Neural progenitor cell (in vitro differentiated cells): Measurements from ENCODE around the gene RYR1. TPM values are rescaled to one million over a fixed set of nuclear protein-coding genes. Genes with fewer than 3 reads are reported as not detected.
A peak's percentile ranks its signal among the peaks of the same experiment; 100 is the strongest.
"Not testable (repeated sequence)": the region's sequence is repeated elsewhere in the genome, so short reads cannot be mapped to it uniquely, and the experiment has no call there.

Experiments
- DNase-seq: peaks from one replicate; pipeline ENCODE4 v3.0.0-alpha.2; 2016; ENCODE audit warnings: low spot score
- H2AFZ ChIP-seq: fragments of 200-600 bp; sonication (generic); replicated peaks from 2 replicates; pipeline ENCODE4 v1.6.1; 2016; ENCODE audit warnings: antibody characterized with exemption
- H3F3A ChIP-seq: fragments of 200-600 bp; sonication (generic); 2 replicates; pipeline ENCODE4 v1.6.1; 2016; ENCODE audit warnings: antibody characterized with exemption, low read depth
- H3K27ac ChIP-seq: fragments of 200-600 bp; sonication (generic); 2 replicates; pipeline ENCODE4 v1.5.1; 2016; ENCODE audit warnings: mild to moderate bottlenecking
- H3K27me3 ChIP-seq: fragments of 200-600 bp; sonication (generic); 2 replicates; pipeline ENCODE4 v1.6.1; 2016; ENCODE audit warnings: mild to moderate bottlenecking, moderate library complexity
- H3K36me3 ChIP-seq: fragments of 200-600 bp; sonication (generic); 2 replicates; pipeline ENCODE4 v1.5.1; 2016
- H3K4me1 ChIP-seq: fragments of 200-600 bp; sonication (generic); 2 replicates; pipeline ENCODE4 v1.6.1; 2016; ENCODE audit warnings: mixed run types
- H3K4me2 ChIP-seq: fragments of 200-600 bp; sonication (generic); 2 replicates; pipeline ENCODE4 v1.6.1; 2016
- H3K4me3 ChIP-seq: fragments of 200-600 bp; sonication (generic); 2 replicates; pipeline ENCODE4 v1.5.1; 2016
- H3K79me2 ChIP-seq: fragments of 200-600 bp; sonication (generic); 2 replicates; pipeline ENCODE4 v1.6.1; 2016; ENCODE audit warnings: low read depth
- H3K9ac ChIP-seq: fragments of 200-600 bp; sonication (generic); 2 replicates; pipeline ENCODE4 v1.6.1; 2016
- H3K9me3 ChIP-seq: fragments of 200-600 bp; sonication (generic); 2 replicates; pipeline ENCODE4 v1.5.1; 2016; ENCODE audit warnings: low read depth
- H4K20me1 ChIP-seq: fragments of 200-600 bp; sonication (generic); 2 replicates; pipeline ENCODE4 v1.6.1; 2016; ENCODE audit warnings: low read depth
- H3K27ac Mint-ChIP-seq: 3 replicates; pipeline ENCODE4 v1.8.0; 2021; ENCODE audit warnings: mixed read lengths
- H3K27me3 Mint-ChIP-seq: 2 replicates; pipeline ENCODE4 v1.8.0; 2022; ENCODE audit warnings: low read depth, mild to moderate bottlenecking, inconsistent platforms, moderate library complexity, mixed read lengths; ENCODE audit not compliant: insufficient read depth
- H3K36me3 Mint-ChIP-seq: 3 replicates; pipeline ENCODE4 v1.8.0; 2021; ENCODE audit warnings: mixed read lengths
- H3K4me1 Mint-ChIP-seq: 3 replicates; pipeline ENCODE4 v1.8.0; 2021; ENCODE audit warnings: mixed read lengths
- H3K4me3 Mint-ChIP-seq: 3 replicates; pipeline ENCODE4 v1.8.0; 2021; ENCODE audit warnings: mild to moderate bottlenecking, moderate library complexity, mixed read lengths
- H3K9me3 Mint-ChIP-seq: 3 replicates; pipeline ENCODE4 v1.8.0; 2020; ENCODE audit warnings: mixed read lengths
- EZH2 ChIP-seq: fragments of 200-600 bp; sonication (generic); IDR thresholded peaks from 2 replicates; pipeline ENCODE4 v1.6.1; 2017; ENCODE audit warnings: antibody characterized with exemption, mild to moderate bottlenecking, moderate library complexity
- EZH2phosphoT487 ChIP-seq: fragments of 200-600 bp; sonication (generic); IDR thresholded peaks from 2 replicates; pipeline ENCODE4 v1.6.1; 2017; ENCODE audit warnings: antibody characterized with exemption
- total RNA-seq: library from RNA; depleted of rRNA; stranded (reverse); fragments of >200 nt; gene quantifications from 2 replicates; pipeline ENCODE4 v1.2.3, GENCODE V29; 2015; ENCODE audit warnings: low replicate concordance
- TF ChIP-seq, protein P1 (sequence below): fragments of 200-600 bp; sonication (generic); IDR thresholded peaks from 2 replicates; pipeline ENCODE4 v1.5.1; 2017; ENCODE audit warnings: antibody characterized with exemption, mild to moderate bottlenecking

The RYR1 gene
- total RNA-seq, 1 donor from 2014 or later: 0.60 TPM

DNA sequence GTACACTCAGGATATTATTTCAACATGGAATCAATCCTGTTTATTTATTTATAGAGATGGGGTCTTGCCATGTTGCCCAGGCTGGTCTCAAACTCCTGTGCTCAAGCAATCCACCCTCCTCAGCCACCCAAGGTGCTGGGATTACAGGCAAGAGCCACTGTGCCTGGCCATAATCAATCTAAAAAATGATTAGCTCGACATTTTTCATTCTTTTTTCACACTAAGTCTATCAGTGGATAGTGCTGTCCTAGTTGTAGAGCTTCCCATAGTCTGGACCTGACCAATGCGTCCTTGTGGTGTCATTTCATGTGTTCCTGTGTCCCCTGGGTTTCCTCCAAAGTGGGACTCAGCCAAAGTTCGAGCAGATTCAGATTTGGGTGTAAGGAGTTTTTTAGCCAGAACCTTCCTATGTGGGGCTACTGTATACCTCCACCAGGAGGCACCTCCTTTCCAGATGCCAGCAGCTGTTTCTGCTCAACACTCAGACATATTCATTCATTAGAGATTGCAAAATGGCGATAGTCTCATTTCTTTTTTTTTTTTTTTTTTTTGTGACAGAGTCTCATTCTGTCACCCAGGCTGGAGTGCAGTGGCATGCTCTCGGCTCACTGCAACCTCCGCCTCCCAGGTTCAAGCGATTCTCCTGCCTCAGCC lies 123.2 kb downstream of the RYR1 start:
- H3K27me3 Mint-ChIP-seq: peaks cover 6% of the 10 kb centered on the region
- H3F3A ChIP-seq: no peaks in the 10 kb centered on the region
- no peak for DNase-seq
- no peaks in the 10 kb centered on the region for H4K20me1 ChIP-seq
- no peak overlapping the region for H3K4me2 ChIP-seq
- no peak overlapping the region for H3K9ac ChIP-seq
- no peak overlapping the region for H3K27ac Mint-ChIP-seq
- H2AFZ ChIP-seq: no peak overlapping the region
- no peak overlapping the region for H3K4me3 ChIP-seq
- no peak overlapping the region for H3K4me3 Mint-ChIP-seq
- H3K36me3 Mint-ChIP-seq: no peaks in the 10 kb centered on the region
- no peaks in the 10 kb centered on the region for H3K79me2 ChIP-seq
- H3K9me3 ChIP-seq: no peaks in the 10 kb centered on the region
- H3K4me1 Mint-ChIP-seq: peaks cover 3% of the 10 kb centered on the region
- no peak for TF ChIP-seq EZH2phosphoT487
- TF ChIP-seq, protein P1, sequence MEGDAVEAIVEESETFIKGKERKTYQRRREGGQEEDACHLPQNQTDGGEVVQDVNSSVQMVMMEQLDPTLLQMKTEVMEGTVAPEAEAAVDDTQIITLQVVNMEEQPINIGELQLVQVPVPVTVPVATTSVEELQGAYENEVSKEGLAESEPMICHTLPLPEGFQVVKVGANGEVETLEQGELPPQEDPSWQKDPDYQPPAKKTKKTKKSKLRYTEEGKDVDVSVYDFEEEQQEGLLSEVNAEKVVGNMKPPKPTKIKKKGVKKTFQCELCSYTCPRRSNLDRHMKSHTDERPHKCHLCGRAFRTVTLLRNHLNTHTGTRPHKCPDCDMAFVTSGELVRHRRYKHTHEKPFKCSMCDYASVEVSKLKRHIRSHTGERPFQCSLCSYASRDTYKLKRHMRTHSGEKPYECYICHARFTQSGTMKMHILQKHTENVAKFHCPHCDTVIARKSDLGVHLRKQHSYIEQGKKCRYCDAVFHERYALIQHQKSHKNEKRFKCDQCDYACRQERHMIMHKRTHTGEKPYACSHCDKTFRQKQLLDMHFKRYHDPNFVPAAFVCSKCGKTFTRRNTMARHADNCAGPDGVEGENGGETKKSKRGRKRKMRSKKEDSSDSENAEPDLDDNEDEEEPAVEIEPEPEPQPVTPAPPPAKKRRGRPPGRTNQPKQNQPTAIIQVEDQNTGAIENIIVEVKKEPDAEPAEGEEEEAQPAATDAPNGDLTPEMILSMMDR: peak; percentile 7
- H3K4me1 ChIP-seq: no peaks in the 10 kb centered on the region
- no peaks in the 10 kb centered on the region for H3K27me3 ChIP-seq
- no peaks in the 10 kb centered on the region for H3K9me3 Mint-ChIP-seq
- H3K36me3 ChIP-seq: no peaks in the 10 kb centered on the region
- H3K27ac ChIP-seq: no peak overlapping the region

GRCh38 chr19:38557205-38557799 lies 123.8 kb downstream of the RYR1 start:
- DNase-seq: no peak
- H2AFZ ChIP-seq: no peak overlapping the region
- peaks cover 9% of the 10 kb centered on the region for H3K27me3 Mint-ChIP-seq

GRCh38 chr19:38558933-38559332 lies 125.4 kb downstream of the RYR1 start:
- not testable (repeated sequence) for H3K4me3 Mint-ChIP-seq, H3K27me3 ChIP-seq, H3F3A ChIP-seq, H3K4me3 ChIP-seq, H3K4me1 Mint-ChIP-seq, H3K36me3 Mint-ChIP-seq, H3K4me2 ChIP-seq, H2AFZ ChIP-seq, H3K9me3 ChIP-seq, H3K79me2 ChIP-seq, H3K27ac Mint-ChIP-seq, H3K9me3 Mint-ChIP-seq, H3K27ac ChIP-seq, H4K20me1 ChIP-seq, H3K9ac ChIP-seq, DNase-seq, H3K36me3 ChIP-seq, H3K4me1 ChIP-seq
- peaks cover 11% of the 10 kb centered on the region for H3K27me3 Mint-ChIP-seq

More at GRCh38 chr19:38557205-38557799, 123.8 kb downstream of the RYR1 start:
- no peak for TF ChIP-seq EZH2phosphoT487
- TF ChIP-seq, protein P1: no peak
- no peak for TF ChIP-seq EZH2
- Histone ChIP-seq H3K36me3 (no peaks in the 10 kb centered on the region), H3K79me2 (no peaks in the 10 kb centered on the region), H3F3A (no peaks in the 10 kb centered on the region), H3K4me3 (no peak overlapping the region), H3K27ac (no peak overlapping the region), H4K20me1 (no peaks in the 10 kb centered on the region), H3K9me3 (no peaks in the 10 kb centered on the region), H3K27me3 (no peaks in the 10 kb centered on the region), H3K4me2 (no peak overlapping the region), H3K4me1 (no peaks in the 10 kb centered on the region), H3K9ac (no peak overlapping the region)
- no peaks in the 10 kb centered on the region for H3K9me3 Mint-ChIP-seq
- no peak overlapping the region for H3K4me3 Mint-ChIP-seq
- no peak overlapping the region for H3K27ac Mint-ChIP-seq
- no peaks in the 10 kb centered on the region for H3K36me3 Mint-ChIP-seq
- H3K4me1 Mint-ChIP-seq: peaks cover 7% of the 10 kb centered on the region
